HG03354 (cell line): ENCODE data around the gene TMED3.

Experiments
- ATAC-seq: cut with Tn5 transposase; IDR thresholded peaks from one replicate; pipeline ENCODE4 v1.9.1; 2021; ENCODE audit warnings: mild to moderate bottlenecking; ENCODE audit not compliant: unreplicated experiment, poor library complexity, severe bottlenecking

TMED3 gene

DNA sequence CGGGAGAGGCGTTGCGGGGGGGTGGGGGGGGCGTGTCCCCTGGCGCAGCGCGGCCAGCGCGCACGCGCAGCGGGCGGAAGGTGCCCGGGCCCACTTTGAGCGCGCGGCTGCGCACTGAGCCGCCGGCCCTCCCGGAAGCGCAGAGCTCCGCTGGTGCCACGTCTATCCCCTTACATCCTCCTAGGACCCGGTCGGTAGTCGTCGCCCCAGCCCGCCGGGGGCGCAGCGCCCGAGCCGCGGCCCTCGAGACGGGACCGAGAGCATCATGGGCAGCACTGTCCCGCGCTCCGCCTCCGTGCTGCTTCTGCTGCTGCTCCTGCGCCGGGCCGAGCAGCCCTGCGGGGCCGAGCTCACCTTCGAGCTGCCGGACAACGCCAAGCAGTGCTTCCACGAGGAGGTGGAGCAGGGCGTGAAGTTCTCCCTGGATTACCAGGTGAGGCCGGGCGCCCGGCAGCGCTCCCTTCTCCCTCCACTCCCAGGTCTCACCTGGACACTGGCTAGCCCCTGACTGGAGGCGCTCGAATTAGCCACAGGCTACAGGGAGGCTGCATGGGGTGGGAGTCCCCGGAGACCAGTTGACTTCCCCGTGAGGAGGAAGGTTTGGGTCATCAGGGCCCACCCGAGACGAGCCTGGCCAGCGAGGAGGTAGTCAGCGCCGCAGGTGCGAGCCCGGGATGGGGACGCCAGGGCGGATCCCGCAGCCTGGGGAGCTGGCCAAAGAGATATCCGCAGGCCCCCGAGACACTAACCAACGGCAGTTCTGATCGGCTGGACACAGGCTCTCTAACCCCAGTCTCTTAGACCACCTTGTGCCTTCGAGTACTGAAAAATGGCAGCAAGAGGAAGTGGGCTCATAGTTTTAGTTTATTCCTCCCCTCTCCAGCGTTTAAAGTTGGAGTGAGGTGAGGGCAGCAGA is at the start of gene TMED3:
Gene TMED3 (plus strand): TSS at position 128 of the 916 bp plus-strand sequence. CDS start 138 bp downstream, at position 266.
- peak; percentile 94 for ATAC-seq

DNA sequence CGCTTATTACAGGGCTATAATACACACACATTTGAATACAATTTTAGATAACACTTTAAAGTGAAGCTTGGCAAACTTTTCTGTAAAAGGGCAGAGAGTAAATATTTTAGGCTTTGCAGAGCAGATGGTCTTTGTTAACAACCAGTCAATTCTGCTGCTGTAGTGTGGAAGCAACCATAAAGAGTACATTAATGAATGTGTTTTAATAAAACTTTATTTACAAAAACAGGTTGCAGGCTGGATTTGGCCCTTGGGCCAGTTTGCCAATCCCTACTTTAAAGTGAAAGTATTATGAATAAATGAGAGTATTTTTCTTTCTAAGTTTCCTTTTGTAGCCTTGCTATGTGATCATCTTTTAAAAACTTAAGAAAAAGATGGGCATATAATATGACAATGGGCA is 49.1 kb upstream of the TMED3 start:
- no peak for ATAC-seq

DNA sequence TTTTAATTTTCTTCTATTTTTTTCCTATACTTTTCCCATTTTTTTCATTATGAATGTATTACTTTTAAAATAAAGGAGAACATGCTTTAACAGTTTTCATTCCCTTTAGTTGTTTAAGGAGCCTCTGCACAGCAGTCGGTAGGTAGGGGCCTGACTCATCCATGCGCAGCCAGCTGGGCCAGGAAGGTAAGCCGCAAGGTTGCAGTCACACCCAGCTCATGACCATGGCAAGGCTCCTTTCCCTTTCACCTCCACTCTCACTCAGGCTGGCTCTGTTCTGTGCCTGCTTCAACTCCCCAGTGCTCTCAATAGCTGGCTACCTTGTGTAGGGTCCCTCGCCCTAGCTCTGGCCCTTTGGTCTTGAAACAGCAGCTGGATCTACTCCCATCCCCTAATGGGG is 45.7 kb upstream of the TMED3 start:
- ATAC-seq: no peak

DNA sequence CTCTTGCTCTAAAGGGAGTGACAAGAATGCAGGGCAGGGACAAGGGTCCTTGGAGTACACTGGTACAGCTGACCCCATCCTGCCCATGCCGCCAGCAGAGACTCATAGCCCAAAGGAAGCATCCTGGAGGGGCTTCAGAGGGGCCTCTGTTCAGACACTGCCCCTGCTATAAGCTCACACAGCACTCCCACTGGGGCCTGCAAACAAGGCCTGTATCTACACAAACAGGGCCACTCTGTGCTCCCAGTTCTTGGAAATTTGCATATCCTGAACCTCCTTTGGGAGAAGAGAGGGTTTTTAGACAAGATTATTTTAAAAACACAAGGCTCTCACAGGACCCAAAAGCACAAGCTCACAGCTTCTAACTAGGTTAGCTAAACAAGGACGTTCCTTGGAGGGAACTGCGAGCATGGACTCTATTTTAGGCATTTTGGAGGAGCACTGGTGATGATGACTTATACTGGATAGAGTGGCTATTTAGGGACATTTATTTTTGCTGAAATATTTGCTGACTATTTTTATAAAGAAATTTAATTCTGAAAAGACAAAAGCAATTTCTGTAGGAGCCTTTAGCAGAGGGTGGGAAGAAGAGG is 44.8 kb upstream of the TMED3 start:
- ATAC-seq: no peak

DNA sequence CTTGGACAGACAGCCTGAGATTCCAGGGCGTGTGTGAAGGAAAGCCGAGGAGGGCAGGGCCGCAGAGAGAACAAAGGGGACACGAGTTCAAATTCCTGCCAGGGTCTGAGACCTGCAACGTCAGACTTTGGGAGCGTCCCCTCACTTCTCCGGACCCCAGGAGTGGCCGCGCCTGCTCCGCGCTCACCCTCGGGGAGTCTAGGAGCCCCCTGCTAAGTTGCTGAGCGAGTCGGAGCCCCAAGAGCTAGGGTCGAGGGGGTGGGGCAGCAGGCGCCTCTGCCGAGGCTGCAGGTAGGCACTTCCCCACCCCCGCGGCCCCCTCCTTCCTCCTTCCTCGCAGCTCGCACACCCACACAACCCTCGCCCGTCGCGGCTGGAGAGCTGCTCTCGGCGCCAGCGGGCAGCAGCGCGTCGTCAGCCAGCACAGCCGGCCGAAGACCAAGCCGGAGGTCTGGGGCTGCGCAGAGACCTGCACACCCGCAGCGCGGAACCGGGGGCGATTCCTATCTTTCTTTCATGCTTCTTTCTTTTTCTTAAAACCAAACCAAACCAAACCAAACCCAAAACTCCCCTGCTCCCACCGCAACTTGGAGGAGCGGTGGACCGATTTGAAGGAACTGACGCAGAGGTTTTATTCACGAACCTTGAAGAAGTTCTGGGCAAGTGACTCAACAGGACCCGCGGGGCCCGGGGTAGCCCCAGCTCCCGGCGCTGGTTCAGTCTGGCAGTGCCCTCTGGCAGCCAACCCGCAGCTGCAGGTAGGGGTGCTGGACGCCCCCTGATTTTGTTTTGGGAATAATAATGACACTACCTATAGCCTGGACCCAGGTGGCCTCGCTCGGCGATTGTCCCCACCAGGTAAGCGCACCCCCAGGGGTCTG is 28.3 kb upstream of the TMED3 start, which contains the start of gene ANKRD34C:
Gene ANKRD34C (plus strand): TSS at position 352 of the 881 bp plus-strand sequence. CDS start 10,563 bp downstream, outside the sequence.
- no peak for ATAC-seq

DNA sequence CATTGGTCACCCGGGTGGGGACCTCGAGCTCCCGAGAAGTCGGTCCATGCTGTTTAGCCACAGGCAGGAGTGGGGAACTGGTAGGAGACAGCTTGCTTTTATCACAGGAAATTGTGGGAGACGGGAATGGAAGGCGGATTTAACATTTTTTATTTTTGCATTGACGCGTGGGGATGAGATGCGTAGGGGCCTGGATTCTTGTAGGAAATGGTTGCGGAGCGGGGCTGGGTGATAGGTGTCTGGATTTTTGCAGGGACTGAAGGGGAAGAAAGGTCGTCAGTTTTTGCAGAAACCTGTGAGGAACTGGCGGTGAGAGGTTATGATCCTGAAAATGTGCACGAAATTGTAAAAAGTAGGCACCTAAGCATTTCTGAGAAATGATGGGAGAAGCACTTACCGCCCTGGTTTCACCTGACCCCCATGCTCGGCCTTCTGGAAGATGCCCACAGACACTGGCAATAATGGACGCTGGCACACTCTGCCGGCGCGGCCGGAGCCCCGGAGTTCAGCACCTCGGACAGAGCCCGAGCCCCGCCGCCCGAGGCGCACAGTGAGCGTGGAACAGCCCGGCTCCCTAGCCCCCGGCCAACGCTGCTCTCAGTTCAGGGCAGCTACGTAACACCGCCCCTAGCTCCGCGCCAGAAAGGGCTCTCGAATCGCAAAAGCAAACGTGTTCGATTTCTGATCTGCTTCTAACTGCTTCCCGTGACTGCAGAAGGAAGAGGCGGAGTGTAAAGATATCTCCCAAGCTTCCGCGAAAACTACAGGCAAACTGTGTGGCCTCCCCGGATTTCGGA is 27.5 kb upstream of the TMED3 start:
- no peak for ATAC-seq

DNA sequence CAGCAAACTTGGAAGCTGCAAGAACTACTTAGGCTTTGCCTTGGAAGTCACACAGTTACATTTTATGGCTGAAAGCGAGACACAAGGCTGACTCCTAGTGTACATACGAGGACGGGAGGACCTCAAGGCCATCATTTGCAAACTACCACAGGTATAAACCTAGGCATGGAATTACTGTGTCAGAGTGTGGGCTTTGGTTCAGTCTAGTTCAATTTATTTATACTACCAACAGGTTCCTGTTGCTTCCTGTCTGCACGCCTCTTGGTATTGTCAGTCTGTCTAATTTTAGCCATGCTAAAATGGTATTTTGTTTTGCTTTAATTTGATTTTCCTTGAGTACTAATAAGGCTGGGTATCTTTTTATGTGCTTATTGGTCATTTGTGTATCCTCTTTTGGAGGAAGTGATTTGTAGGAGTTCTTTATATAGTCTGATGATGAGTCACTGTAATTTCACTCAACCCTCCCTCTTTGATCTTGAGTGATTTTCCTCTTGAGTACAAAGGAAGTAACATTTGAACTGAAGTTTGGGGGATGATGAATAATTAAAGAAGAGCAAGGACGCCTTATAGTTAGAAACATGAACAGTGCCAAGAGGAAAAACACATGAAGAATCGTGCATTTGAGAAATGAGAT is 20.2 kb upstream of the TMED3 start:
- no peak for ATAC-seq

DNA sequence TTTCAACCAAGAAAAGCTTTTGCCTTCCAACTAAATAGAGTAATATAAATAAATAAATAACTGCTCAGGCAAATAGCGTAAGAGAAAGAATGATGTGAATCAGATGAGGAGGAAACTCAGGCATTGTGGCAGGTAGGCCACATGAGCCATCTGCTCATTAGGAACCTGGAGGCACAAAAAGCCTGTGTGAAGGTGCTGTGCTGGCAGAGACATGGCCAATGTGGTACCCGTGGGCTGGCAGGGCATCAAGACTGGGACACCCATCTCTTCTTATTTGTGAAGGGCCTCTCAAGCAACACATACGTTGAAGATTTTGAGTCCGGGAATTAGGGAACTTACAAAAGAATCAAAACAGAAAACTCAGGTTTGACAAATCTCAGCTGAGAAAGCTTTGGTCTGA is 18.9 kb upstream of the TMED3 start:
- ATAC-seq: no peak

DNA sequence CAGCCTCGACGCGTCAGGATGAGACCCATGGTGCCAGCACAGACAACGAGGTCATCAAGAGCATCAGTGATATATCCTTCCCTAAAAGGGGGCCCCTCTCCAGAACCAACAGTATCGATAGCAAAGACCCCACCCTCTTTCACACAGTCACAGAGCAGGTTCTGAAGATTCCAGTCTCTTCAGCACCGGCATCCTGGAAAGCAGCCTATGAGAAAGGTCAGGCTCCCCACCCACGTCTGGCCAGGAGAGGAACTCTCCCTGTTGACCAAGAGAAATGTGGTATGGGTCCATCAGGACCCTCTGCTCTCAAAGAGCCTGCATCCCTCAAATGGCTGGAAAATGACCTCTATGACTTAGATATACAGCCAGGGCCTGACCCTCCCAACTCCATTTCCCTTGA is 16.8 kb upstream of the TMED3 start:
- ATAC-seq: no peak

DNA sequence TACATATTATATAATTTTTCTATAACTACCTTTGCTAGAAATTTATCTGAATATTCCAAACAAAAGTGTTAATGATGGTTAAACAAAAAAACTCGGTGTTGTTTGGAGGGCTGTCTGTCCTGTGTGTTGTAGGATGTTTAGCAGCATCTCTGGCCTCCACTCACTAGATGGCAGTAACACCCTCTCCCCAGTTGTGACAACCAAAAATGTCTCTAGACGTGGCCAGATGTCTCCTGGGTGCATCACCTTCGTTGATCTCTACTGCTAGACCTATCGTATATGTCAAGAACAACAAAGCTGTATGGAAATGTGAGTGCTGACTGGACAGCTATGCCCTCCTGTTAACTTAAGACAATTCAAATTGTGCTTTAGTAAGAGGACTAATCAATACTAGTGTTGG is 14.3 kb upstream of the TMED3 start:
- no peak for ATAC-seq

DNA sequence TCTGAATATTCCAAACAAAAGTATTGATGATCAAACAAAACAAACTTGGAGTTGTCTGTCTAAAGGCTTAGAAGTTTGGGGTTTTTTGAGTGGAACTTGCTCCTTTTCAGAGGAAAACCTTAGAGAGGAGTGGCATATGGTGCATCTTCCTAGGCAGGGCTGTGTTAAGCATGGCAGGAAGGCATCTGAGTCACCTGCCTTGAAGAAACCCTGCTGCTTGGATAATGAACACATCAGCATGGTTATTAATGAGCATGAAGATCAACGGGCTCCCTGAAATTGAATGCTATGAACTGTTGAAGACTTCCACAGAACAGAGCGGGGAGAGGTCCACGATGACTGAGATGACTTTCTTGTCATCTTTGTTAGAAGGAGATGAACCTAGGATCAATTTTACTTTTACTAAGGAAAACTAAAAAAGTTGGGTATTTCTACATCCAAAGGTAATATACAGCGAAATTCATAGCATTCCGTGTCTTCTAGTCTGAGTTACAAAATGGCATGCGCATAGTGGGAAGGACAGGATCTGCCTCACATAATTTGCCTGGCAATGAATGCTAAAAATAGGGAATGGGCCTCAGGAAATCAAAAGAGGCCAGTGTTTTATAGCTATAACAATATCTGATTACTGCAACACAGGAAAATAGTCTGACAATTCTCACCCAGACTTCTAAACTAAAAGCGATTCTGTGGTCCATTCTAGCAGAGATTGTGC is 11.6 kb upstream of the TMED3 start:
- no peak for ATAC-seq

DNA sequence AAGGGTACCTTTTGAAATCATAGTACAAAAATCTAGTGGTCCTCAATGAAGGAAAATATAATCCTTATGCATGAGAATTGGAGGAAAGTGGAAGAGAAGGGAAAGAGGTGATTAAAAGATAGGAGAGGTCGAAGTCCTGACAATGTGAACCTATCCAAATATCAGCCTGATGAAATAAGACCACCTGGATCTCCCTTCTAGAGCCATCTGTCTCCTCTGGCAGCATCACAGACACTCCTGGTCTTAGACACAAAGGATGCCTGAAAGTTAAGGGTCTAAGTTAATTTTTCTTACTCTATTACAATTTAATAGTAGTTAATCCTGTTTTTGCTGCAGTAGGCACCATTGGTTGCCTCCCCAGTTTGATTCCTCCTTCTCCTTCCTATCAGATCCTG is 11.1 kb upstream of the TMED3 start:
- ATAC-seq: no peak

DNA sequence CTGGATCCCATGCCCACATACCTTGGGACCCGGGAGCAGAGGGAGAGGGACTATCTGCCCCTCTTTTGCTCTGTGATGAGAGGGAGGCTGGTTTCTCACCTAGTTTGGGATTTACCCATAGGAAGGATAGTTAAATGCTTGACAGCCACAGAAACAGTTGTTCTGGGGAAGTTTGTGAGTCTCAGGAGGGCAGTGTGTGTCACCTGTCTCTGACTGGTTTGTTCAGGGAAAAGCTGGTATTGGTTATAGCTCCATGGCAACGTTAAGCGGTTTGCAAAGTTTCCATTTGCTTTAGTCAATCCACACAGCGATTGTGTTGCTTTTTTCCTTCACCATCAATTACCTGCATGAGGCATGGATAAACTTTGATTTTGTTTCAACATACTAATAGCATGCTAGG is 3.7 kb upstream of the TMED3 start:
- no peak for ATAC-seq

DNA sequence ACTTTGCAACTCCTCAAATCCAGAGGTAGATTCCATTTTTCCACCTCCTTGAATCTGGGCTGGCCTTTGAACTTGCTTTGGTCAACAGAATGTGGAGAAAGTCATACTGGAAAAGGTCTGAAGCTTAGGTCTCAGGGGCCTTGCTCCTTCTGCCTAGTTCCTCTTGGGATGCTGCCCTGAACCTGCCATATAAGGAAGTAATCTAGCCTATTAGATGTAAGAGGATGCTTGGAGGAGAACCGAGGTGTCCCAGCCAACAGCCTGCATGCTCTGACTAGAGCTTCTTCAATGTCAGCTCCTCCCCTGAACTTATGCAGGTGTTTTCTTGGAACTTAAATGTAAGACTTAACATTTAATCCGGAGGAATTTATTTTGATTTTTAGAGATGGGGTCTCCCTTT is 2.0 kb upstream of the TMED3 start:
- no peak for ATAC-seq

DNA sequence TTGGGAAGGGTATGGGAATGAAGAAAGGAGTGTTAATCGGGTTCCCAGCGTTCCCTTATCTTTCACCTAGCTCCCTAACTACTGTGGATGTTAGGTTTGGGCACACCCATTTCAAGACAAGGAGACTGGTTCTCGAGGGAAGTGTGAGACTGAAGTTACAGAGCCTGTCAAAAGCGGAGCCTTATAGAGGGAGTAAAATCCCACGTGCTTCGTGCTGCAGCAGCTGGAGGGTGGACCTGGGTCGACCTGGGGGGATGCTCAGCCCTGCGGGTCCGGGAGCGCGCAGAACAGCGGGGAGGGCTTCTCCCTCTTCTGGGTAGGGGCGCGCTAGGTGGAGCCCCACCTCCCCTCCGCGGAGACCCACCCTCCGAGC is 314 bp upstream of the TMED3 start:
- ATAC-seq: peak; percentile 19

DNA sequence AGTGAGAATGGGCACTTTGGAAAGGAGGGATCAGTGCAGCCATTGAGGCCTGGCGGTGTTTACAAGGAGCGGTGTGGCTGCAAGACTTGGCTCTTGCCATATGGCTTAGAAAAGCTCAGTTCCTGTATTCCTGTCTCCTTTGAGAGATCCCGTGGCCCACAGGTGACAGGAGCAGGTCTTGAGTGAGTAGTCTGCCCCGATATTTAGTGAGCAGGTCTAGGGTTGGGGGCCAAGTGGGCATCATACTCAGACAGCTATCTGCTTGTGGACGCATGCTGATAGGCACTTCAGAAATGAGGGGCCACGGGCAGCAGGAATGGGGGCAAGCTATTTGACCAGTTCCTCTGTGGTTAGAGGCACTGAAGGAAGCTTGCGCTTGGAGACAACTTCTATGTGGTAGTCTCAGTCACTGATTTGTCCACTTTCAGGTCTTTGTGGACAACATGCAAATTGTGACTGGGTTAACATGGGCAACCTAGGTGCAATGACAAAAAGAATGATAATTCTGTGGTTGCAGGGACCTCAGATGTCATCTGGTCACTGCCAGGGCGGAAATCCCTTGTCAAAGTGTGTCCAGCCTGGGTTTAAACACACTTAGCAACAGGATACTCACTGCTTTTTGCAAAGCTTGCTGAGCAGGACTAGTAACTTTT is 1.1 kb downstream of the TMED3 start:
- ATAC-seq: no peak

DNA sequence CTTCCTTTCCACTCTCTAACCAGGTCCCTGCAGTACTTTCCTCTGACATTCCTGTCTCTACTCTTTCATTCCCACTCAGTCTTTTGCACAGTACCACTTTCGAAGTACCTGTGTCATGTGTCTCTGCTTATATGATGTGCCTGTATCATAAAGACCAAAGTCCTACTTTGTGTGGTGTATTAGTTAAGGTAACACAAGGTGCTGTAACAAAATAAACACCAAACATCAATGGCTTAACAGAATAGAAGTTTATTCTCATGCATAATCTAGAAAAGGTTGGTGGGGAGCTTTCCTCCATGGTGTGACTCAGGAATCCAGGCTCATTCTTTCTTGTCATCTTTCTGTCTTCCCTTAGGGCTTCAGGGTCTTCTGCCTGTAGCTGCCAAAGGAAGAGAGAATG is 3.3 kb downstream of the TMED3 start:
- no peak for ATAC-seq

DNA sequence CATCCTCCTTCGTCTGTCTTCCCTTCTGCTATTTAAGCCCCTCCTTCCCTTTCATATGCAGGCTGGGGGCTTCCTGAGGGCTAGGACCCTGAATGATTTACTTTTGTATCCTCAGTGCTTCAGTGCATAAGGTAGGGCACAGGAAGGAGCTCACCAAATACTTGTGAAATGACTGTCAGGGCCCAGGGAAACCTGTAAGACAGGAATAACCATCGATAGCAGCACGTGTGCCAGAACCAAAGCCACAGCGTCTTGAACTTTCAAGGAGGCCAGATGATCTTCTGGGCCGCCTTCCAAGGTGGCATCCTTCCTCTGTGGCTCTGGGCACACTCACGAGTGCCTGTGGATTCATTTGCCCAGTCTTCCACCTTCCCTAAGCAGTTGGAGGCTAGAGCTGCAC is 3.9 kb downstream of the TMED3 start:
- no peak for ATAC-seq
